GM19438 (cell line): ENCODE measurements around the gene PTPRT.

Source experiments
- ATAC-seq: cut with Tn5 transposase; IDR thresholded peaks from one replicate; pipeline ENCODE4 v1.9.1; 2021; ENCODE audit warnings: low read depth; ENCODE audit not compliant: unreplicated experiment

The PTPRT gene

DNA sequence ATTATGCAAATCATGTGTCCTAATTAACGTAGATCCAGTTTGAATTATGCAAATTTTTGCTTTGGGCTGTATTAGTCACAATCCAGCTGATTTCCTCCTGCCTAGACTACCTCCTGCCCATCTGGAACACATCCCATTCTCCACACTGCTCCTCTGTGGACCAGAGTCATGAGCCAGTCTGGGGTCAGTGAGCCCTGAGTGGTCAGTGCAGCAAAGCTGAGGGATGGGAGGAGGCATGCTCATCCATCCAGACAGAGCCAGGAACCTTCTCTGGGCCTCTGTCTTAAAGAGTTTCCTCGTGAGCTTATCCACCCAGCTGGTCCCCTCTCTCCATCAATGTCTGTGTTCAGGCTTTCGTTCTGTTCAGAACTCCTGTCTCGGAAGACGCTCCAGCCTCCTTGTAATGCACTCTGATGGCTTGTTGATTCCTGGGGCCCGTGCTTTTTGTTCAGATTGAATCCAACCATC, 747.8 kb downstream of the PTPRT start:
- no peak for ATAC-seq

DNA sequence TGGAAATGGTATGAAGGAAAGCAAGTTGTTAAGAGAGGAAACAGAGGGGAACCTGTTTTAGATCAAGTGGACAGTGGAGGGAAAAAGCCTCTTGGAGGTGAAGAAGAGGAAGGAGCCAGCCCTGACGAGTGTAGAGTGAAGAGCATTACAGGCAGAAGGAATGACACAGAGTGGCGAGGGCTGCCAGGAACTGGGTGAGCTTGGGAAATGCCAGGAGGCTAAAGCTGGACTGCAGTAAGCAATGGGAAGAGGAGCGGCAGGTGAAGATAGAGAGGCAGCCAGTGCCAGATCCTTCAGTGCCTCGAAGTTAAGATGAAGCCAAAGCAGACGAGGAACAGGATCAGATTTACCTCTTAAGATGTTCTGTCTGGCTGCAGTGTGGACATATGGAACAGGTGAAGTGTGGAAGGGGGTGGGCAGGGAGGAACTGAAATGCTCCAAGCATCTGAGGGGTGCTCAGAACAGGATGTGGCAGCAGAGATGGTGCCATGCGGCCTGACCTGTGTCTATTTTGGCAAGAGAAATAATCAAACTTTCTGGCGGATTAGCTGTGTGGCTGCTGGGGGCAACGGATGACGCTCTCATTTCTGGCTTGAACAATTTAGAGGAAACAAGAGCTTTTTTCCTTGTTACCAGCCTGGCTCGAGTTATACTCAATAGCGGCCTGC, 748.4 kb downstream of the PTPRT start:
- no peak for ATAC-seq

DNA sequence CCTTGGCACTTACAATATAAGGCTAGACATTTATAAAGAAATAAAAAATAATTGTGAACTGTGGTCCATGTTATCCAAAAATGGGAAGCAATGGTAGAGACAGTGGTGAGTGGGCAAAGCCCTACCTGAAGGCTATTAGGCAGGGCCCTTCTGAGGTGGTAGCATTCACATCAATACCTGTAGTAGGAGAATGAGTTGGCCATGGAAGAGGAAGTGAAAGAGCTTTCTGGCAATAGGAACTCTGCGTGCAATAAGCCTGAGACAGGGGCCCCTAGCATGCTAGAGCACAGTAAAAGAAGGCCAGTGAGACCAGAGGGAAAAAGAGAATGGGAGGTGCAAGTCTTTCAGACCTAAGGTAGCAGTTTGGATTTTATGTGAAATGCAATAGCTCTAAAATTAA, 754.5 kb downstream of the PTPRT start:
- peak; percentile 98 for ATAC-seq

DNA sequence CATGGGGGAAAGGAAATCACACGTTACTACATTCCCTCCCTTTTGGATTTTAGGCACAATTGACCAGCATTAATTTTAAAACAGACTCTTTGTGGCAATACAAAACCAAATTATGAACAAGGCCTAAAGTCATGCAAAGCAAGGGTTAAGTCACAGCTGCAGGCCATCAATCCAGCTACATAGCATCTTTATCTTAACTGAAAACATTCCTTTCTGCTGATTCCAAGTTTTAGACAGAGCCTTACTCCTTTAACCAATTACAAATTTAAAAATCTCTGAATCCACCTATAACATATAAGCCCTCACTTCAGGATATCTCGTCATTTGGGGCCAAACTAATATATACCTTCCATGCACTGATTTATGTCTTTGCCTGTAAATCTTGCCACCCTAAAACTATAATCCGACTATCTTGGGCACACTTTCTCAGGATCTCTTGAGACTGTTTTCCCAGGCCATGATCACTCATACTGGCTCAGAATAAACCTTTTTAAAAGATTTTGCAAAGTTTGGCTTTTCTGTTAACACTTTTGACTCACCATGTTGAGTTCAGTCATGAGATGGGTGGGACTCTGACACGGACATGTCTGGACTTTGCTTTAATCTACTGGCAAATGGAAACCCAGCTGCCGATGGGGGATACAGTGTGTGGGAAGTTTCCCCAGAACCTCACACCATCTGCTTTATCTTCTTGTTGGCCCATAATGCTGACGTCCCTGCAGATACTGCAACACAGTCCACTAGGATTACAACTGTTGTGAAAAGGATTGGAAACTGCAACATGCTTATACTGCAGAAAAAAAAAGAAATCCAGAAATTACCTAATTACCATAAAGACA, 757.0 kb downstream of the PTPRT start:
- no peak for ATAC-seq

DNA sequence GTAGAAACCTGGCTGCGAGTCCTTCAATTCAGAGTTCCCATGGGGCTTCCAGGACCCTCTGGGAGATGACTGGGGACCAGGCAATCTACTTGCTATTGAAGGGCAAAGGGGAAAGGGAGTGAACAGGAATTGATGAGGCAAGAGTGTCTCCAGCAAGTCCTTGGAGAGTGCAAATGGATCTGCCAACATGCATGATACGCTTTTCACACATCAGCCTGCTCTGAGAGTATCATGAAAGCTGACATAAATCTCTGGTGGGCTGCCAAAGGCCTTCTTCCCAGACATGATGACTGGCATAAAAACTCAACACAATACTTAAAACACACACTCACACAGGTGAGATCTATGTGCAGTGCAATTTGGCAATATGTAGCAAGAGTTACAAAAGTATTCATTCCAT, 759.1 kb downstream of the PTPRT start:
- no peak for ATAC-seq

DNA sequence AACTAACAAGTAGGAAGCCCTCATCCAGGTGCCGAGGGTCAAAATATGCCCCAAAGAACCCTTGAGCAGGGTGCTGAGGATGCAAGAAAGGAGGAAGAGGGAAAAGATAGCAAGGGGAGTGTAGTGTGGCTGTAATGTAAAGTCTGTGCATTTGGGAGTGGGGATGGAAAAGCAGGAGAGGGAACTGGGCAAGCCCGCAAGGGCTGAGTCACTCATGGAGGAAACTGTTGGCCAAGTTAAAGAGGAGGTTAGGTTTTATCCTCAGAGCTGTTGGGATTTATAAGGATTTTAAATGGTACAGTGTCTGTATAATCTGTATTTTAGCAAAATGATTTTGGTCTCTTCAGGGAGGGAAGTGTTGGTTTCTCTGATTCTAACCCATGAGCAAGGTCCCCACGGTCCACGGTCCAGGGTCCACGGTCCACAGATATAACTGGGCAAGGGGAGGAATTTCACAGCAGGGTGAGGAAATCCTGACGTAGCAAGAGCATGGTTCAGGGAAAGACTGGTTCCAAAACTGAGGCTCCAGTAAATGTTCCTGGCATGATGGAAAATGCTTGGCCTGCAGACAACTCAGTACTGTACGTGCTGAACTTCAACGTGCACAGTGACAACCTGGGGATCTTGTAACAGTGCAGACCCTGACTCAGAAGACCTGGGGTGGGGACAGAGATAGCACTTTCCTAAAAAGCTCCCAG, 759.8 kb downstream of the PTPRT start:
- no peak for ATAC-seq

DNA sequence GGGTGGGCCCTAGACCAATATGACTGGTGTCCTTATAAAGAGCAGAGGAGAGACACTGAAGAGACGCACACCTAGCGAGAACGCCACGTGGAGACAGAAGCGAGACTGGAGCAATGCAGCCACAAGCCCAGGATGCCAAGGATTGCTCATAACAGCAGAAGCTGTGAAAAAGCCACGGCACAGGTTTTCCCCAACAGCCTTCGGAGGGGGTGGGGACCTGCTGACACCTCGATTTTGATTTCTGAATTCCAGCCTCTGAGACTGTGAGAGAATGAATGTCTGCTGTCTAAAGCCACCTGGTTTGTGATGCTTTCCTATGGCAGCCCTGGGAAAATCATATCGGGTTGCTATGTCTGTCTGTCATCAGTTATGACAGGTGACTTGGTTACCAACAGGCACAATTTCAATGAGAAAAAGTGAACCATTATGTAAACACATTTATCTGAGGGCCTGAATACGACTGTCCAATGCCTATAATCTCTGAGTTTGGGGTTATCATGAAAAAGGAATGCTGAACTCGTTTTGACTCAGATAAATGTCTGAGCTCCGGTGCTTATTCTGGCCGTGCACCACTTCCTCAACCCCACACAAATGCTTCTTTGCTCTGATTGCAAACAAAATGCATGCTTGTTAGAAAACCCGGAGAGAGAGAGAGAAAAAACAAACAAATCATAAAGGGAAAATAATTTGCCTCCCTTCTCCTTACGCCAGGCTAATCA, 769.7 kb downstream of the PTPRT start:
- ATAC-seq, result no peak

DNA sequence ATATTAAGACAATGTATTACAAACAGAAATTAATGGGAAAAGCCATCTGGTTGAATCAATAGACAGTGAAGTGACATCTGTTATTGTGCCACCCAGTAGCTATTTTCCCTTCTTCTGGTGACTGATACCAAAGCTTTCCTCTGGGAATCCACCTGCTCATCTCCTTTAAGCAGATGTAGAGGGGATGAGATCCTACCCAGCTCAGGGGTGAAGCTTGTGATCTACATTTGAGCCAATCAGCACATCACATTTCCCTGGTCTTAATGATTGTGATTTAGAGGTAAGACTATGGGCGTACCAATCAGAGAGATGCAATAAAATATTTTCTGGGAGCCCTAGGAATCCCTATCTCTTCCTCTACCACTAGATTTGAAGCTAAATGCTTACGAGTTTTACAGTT, 782.9 kb downstream of the PTPRT start:
- ATAC-seq, result no peak

DNA sequence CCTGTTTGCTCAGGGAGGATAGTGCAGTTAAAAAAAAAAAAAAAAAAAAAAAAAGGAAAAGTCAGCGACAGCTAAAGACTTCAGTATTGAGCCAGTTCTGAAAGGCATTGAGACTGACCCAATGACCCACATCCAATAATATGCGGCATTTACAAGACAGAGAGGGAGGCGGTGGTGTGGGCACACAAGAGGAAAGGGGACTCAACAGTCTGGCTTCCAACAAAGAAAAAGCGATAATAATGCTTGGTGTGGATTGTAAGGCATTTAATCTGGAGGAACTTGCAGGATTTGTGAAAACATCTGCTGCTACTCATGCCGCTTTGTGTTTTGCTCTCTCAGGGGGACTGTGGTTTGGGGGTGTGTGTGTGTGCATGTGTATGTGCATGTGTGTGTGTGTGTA, 787.3 kb downstream of the PTPRT start:
- no peak for ATAC-seq

DNA sequence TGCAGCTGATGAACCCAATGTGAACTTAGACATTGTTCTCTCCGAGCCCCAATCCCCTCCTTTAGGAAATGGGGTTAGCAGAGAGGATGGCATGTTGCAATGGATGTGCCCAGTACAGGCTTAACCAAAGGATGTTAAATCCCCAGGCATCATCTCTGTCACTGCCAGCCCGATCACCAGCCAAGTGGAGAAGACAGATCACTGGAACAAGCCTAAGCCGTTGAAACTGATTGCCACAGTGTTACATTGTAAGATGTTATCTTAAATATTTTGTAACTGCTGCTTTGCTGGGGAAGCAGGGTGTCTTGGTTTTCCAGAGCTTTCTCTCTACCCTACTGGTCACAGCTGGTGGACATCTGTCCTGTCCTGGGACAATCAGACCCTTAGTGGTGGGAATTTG, 788.1 kb downstream of the PTPRT start:
- no peak for ATAC-seq

DNA sequence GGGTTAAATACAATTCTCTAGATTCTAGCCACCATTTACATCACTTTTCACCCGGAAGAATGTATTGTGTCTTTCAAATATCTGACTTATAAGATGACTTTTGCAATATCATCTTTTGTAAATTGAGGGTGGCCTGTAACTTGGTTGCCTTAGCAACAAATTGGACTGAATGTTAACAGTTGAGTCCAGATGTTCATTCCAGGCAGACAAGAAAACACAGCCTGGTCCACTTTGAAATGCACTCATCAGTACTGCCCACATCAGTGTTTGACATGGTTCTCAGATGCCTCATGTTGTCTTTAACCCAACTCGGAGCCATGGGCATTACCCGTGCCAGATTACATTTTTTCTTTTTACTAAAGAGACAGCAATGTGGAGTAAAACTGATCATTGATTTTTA, 789.9 kb downstream of the PTPRT start:
- no peak for ATAC-seq

DNA sequence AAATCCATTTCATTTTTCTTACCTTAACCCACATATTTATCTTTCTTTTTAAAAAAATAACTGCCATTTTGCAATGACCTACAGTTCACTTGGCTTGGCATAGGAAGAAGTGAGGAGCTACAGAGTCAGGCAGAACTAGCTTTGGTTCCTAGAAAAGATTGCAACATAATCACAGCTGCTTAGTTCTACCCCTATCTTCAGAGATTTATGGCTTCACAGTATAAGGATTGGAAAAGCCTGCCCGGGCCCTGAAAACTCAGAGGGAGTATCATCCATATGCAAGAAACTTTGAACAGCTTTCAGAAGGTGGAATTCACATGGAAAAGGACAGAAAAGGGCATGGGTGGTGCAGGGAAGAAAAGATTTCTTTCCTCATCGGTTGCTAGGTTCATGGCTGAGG, 797.3 kb downstream of the PTPRT start:
- ATAC-seq, result no peak

DNA sequence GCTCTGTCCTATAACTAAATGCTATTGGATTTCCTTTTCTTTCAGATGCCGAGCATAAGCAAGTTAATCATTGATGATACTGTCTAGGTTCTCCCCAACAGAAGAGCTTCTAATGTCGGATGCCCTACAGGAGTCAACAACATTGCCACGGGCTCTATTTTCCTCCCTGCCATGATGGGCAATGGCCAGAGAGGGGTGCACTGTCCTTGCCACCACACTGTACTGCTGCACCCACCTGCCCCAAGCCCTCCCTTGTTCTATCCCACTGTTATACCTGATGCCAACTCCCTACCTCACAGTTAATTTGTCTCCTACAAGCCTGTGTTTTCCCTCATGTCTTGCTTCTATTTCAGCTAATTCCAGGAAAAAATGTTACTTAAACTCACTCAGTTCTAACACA, 797.9 kb downstream of the PTPRT start:
- no peak for ATAC-seq

DNA sequence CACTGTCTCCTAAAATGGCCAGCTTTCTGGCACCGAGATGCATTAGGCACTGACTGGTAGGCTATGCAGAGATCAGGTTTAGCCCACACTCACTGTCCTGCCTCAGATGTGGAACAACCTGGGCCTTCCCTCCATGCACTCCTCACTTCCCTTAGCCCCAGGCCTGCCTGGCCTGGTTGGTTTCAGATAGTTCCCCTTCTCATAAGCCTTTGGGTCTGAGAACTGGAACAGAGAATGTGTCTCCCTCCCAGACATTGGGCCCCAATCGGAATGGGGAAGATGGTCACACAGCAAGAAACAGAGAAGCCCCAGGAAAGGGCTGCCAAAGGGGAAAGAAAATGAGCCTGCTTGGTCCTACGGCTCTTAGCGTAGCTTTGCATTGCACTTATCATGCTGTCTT, 809.4 kb downstream of the PTPRT start:
- no peak for ATAC-seq

DNA sequence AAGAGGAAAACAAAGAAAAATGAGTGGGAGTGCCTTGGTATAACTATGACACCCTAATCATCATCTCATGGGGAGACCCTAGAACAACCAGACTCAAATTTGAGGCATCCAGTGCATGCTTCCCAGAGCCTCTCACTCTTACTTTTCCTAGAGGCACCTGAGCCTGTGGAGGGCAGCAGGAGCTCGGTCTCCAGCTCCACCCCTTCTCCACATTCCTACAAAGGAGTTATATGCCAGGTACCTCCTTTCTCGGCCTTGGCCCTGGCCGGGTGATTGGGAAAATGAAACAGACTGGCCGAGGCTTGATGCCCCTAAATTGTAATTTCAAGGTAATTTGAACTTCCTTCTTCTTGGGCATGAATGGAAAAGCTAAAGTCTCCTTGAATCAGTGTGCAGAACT, 810.3 kb downstream of the PTPRT start:
- ATAC-seq, result no peak

DNA sequence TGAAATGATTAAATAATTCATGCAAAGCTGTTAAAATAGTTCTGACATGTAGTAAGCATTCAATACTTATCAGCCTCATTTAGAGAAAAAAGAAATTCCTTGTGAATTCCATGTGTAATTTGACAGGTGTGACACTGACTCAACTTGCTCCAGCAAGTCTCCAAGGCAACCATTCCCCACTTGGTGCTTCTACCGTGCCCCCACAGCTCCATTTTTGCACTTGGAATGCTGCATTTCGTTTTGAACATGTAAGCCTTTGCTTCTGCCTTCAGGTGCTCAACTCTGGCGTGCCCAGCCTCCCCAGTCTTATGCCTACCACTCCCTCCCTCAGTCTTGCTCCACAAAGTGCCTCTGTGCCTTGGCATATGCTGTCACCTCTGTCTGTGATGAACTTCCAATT, 810.9 kb downstream of the PTPRT start:
- ATAC-seq, result no peak

DNA sequence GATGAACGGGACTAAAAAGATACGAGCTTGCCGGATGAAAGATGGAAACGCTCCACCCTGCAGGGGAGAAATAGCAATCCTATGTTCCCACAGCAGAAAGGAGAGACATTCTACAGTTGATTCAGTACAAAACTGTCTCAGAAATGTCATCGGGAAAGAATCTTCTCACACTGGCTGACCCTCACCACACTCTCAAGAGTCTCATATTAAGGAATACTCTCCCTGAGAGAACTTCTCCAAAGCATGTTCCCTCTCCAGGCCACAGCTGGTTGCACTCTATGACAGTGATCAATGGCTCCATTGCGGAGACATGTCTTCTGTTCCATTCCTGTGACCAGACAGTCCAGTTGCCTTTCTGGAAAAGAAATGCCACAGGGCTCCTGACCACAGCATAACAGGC, 813.6 kb downstream of the PTPRT start:
- ATAC-seq, result no peak

DNA sequence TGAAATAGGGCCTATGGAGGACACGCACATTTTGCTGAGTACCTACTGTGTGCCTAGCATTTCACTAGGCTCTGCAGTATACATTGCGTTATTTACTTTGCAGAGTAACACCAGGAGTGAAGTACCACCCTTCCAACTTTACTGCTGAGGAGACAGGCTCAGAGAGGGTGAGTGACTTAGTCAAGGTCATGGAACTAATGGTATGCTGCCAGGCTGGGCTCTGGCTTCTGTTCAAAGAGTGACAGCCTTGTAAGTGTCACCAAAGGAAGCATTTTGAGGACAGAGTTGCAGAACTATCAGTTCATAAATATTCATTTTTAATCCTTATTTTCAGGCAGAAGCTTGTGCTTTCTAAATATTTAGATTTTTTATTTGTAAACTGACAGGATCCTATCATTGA, 816.7 kb downstream of the PTPRT start:
- ATAC-seq, result no peak

DNA sequence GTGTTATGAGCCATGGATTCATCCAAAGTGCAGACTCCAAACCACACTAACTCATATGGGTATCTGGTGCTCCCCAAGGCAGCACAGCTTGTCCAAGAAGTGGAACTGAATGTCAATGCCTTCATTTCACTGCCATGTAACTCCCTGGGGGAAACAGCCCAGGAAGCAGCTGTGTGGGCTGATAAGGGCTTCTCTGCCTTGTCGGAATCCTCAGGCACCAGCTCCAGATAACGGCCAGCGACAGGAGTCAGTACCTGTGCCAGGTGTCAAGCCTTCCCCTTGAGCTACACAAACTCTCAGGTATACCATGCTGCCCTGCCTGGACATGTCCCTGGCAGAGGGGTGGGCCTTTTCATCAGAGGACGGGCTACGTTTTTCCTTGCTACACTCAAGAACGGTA, 819.6 kb downstream of the PTPRT start:
- no peak for ATAC-seq

DNA sequence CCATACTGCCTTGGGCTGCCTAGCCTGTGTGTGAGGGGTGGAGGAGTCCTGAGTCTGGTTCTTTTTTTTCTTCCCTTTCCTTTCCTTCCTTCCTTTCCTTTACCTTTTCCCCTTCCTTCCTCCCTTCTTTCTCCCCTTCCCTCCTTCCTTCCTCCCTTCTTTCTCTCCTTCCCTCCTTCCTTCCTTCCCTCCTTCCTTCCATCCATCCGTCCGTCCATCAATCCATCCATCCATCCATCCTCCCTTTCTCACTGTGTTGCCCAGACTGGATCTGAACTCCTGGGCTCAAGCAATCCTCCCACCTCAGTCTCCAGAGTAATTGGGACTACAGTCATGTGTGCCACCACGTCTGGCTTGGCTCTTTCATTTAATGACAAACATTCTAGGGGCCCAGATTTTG, 820.8 kb downstream of the PTPRT start:
- no peak for ATAC-seq

DNA sequence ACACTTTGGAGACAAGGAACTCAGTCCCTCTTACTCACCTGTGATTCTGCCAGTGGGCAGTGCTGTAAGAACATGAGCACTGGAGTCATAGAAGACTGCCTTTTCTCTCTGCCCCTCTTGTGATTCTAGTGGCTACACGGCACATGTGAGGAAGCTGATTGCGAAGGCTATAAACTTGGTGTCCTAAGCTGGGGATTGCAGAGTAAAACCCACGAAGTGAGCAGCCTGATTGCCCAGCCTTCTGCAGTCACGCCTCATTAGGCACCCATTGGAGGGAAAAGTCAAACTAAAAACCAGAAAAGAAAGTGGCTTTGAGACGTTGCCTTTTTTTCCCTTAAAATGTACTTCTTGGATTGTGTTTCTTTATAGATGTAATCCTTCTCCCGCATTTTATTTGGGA, 823.1 kb downstream of the PTPRT start:
- ATAC-seq, result no peak
